Astrocyte (in vitro differentiated cells and primary cell): ENCODE measurements around the gene MPO. TPM values are rescaled to one million over a fixed set of nuclear protein-coding genes. Genes with fewer than 3 reads are reported as not detected.

Source experiments
- DNase-seq: peaks from one replicate; pipeline ENCODE4 v3.0.0-alpha.2; 2010; ENCODE audit warnings: low read depth
- FAIRE-seq: peaks from 2 replicates; lab custom pipeline; 2011; peaks lifted over from hg19 to GRCh38; lab: Jason Lieb, UNC
- H2AFZ ChIP-seq: 2 replicates; pipeline ENCODE4 v1.6.0; 2012; ENCODE audit warnings: low read depth, low read length, inconsistent platforms
- H3K27ac ChIP-seq: 2 replicates; pipeline ENCODE4 v1.5.1; 2011; ENCODE audit warnings: low read depth, low read length, inconsistent platforms
- H3K27me3 ChIP-seq: 2 replicates; pipeline ENCODE4 v1.6.0; 2011; ENCODE audit warnings: low read length, inconsistent platforms; ENCODE audit not compliant: insufficient read depth
- H3K36me3 ChIP-seq: 2 replicates; pipeline ENCODE4 v1.5.1; 2011; ENCODE audit warnings: low read length, inconsistent platforms; ENCODE audit not compliant: insufficient read depth
- H3K4me1 ChIP-seq: 2 replicates; pipeline ENCODE4 v1.5.1; 2011; ENCODE audit warnings: low read length, inconsistent platforms; ENCODE audit not compliant: insufficient read depth
- H3K4me2 ChIP-seq: 2 replicates; pipeline ENCODE4 v1.6.0; 2012; ENCODE audit warnings: low read length, inconsistent platforms
- H3K4me3 ChIP-seq: 2 replicates; pipeline ENCODE4 v1.5.1; 2011; ENCODE audit warnings: low read depth, mild to moderate bottlenecking, low read length, inconsistent platforms; ENCODE audit not compliant: insufficient read depth
- H3K79me2 ChIP-seq: 2 replicates; pipeline ENCODE4 v1.6.0; 2012; ENCODE audit warnings: mild to moderate bottlenecking, low read length, inconsistent platforms; ENCODE audit not compliant: insufficient read depth
- H3K9ac ChIP-seq: 2 replicates; pipeline ENCODE4 v1.6.0; 2012; ENCODE audit warnings: mild to moderate bottlenecking, low read length, inconsistent platforms
- H3K9me3 ChIP-seq: 2 replicates; pipeline ENCODE4 v1.5.1; 2012; ENCODE audit warnings: low read depth, mild to moderate bottlenecking, low read length, inconsistent platforms; ENCODE audit not compliant: insufficient read depth
- H4K20me1 ChIP-seq: 2 replicates; pipeline ENCODE4 v1.6.0; 2012; ENCODE audit warnings: low read length, inconsistent platforms; ENCODE audit not compliant: insufficient read depth
- H3K27ac Mint-ChIP-seq: one replicate; pipeline ENCODE4 v1.8.0; 2021; ENCODE audit warnings: mild to moderate bottlenecking, mixed read lengths; ENCODE audit not compliant: unreplicated experiment
- H3K27me3 Mint-ChIP-seq: one replicate; pipeline ENCODE4 v1.8.0; 2021; ENCODE audit warnings: low read depth, mixed read lengths; ENCODE audit not compliant: unreplicated experiment
- H3K36me3 Mint-ChIP-seq: one replicate; pipeline ENCODE4 v1.8.0; 2021; ENCODE audit warnings: low read depth, mixed read lengths; ENCODE audit not compliant: unreplicated experiment
- H3K4me1 Mint-ChIP-seq: one replicate; pipeline ENCODE4 v1.8.0; 2021; ENCODE audit warnings: low read depth, mixed read lengths; ENCODE audit not compliant: unreplicated experiment
- H3K4me3 Mint-ChIP-seq: one replicate; pipeline ENCODE4 v1.8.0; 2021; ENCODE audit warnings: mild to moderate bottlenecking, moderate library complexity, mixed read lengths; ENCODE audit not compliant: unreplicated experiment
- H3K9me3 Mint-ChIP-seq: one replicate; pipeline ENCODE4 v1.8.0; 2021; ENCODE audit warnings: mild to moderate bottlenecking, mixed read lengths; ENCODE audit not compliant: unreplicated experiment
- EZH2 ChIP-seq: IDR thresholded peaks from 2 replicates; pipeline ENCODE4 v1.6.1; 2012; ENCODE audit warnings: mild to moderate bottlenecking, low read length, inconsistent platforms; ENCODE audit not compliant: insufficient read depth
- total RNA-seq: library from RNA; stranded (reverse); gene quantifications from 2 replicates; pipeline ENCODE4 v1.2.1, GENCODE V29; 2021
- TF ChIP-seq, protein P1 (sequence below): IDR thresholded peaks from 2 replicates; pipeline ENCODE4 v1.5.1; 2011; ENCODE audit warnings: low read depth, mild to moderate bottlenecking, inconsistent platforms, low read length, moderate library complexity; ENCODE audit not compliant: insufficient read depth

Gene MPO
- total RNA-seq, 1 donor from 2014 or later: not detected

DNA sequence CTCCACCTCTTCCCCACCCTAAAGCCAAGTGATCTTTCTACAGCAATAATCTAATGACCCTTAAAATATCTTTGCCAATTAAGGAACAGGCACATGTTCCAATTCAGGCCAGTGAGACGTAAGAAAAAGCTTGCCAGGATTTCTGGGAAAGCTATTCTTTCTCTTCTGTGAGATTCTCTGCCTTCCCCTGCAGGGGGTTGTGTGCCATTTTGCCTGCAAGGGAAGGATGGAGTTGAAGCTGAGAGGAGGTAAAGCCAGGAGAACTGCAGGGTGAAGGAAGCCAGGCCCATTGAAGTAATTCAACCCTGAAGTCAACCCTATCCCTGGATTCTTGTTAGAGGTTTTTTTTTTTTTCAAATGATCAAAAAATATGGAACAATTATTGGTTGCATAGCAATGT is 51.4 kb downstream of the MPO start:
- H2AFZ ChIP-seq: no peak overlapping the region
- TF ChIP-seq EZH2: no peak
- TF ChIP-seq, protein P1, sequence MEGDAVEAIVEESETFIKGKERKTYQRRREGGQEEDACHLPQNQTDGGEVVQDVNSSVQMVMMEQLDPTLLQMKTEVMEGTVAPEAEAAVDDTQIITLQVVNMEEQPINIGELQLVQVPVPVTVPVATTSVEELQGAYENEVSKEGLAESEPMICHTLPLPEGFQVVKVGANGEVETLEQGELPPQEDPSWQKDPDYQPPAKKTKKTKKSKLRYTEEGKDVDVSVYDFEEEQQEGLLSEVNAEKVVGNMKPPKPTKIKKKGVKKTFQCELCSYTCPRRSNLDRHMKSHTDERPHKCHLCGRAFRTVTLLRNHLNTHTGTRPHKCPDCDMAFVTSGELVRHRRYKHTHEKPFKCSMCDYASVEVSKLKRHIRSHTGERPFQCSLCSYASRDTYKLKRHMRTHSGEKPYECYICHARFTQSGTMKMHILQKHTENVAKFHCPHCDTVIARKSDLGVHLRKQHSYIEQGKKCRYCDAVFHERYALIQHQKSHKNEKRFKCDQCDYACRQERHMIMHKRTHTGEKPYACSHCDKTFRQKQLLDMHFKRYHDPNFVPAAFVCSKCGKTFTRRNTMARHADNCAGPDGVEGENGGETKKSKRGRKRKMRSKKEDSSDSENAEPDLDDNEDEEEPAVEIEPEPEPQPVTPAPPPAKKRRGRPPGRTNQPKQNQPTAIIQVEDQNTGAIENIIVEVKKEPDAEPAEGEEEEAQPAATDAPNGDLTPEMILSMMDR: no peak
- DNase-seq (no peak), FAIRE-seq (no peak)
- no peak overlapping the region for H3K4me2 ChIP-seq
- H3K79me2 ChIP-seq: no peaks in the 10 kb centered on the region
- H3K36me3 Mint-ChIP-seq: no peaks in the 10 kb centered on the region
- H4K20me1 ChIP-seq: no peaks in the 10 kb centered on the region
- no peak overlapping the region for H3K4me3 ChIP-seq
- no peak overlapping the region for H3K9ac ChIP-seq
- H3K27me3 ChIP-seq: no peaks in the 10 kb centered on the region
- H3K27ac ChIP-seq: no peak overlapping the region
- H3K4me3 Mint-ChIP-seq: no peak overlapping the region
- peaks cover 14% of the 10 kb centered on the region for H3K4me1 ChIP-seq
- H3K9me3 Mint-ChIP-seq: no peaks in the 10 kb centered on the region
- H3K27me3 Mint-ChIP-seq: no peaks in the 10 kb centered on the region
- no peak overlapping the region for H3K27ac Mint-ChIP-seq
- peaks cover 23% of the 10 kb centered on the region for H3K4me1 Mint-ChIP-seq
- H3K9me3 ChIP-seq: no peaks in the 10 kb centered on the region
- H3K36me3 ChIP-seq: no peaks in the 10 kb centered on the region

DNA sequence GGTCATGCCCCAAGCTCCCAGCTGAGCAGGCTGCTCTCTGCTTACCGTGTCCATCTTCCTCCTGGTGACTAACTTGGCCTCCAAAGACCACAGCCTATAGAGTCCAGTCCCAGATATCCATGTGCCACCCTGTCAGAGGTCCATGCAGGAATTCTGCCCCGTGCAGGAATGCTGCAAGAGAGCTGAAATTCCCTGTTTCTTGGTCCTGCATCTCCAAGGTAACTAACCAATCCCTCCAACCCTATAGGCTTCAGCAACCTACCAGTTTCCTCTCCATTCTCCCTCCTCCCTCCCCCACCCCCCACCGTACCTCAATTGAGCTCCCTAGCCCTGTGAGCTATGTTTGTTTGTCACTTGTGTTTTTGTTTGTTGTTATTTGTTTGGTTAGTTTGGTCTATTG is 52.1 kb downstream of the MPO start:
- H3K4me3 Mint-ChIP-seq: no peak overlapping the region
- Histone ChIP-seq H3K36me3 (no peaks in the 10 kb centered on the region), H2AFZ (no peak overlapping the region), H4K20me1 (no peaks in the 10 kb centered on the region), H3K9me3 (no peaks in the 10 kb centered on the region), H3K27me3 (no peaks in the 10 kb centered on the region), H3K4me1 (peaks cover 19% of the 10 kb centered on the region), H3K9ac (no peak overlapping the region), H3K79me2 (no peaks in the 10 kb centered on the region), H3K27ac (no peak overlapping the region), H3K4me2 (no peak overlapping the region), H3K4me3 (no peak overlapping the region)
- no peaks in the 10 kb centered on the region for H3K9me3 Mint-ChIP-seq
- FAIRE-seq: no peak
- no peaks in the 10 kb centered on the region for H3K36me3 Mint-ChIP-seq
- H3K27ac Mint-ChIP-seq: no peak overlapping the region
- no peaks in the 10 kb centered on the region for H3K27me3 Mint-ChIP-seq
- no peak for TF ChIP-seq EZH2
- TF ChIP-seq, protein P1: no peak
- H3K4me1 Mint-ChIP-seq: peaks cover 27% of the 10 kb centered on the region
- no peak for DNase-seq

DNA sequence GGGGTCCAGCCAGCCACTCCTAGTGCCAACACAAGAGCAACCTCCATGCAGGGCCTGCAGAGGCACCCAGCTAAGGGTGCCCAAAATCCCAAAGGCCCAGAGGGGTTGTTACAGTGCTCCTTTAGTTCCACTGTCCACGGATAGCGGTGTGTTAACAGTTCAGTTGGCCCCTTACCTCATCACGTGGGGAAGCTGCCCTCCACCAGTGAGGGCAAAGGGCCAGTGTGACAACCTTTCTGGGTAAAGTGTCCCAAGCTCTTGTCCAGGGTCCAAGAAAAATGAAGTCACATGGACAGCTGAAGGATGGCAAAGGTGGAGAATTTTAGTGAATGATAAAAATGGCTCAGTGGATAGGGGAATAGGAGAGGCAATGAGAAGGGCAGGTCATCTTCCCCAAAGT is 53.0 kb downstream of the MPO start:
- no peak overlapping the region for H3K4me2 ChIP-seq
- no peaks in the 10 kb centered on the region for H3K9me3 ChIP-seq
- FAIRE-seq (no peak), DNase-seq (no peak)
- peaks cover 18% of the 10 kb centered on the region for H3K4me1 ChIP-seq
- TF ChIP-seq EZH2: no peak
- TF ChIP-seq, protein P1: no peak
- H3K27me3 ChIP-seq: no peaks in the 10 kb centered on the region
- H2AFZ ChIP-seq: no peak overlapping the region
- no peaks in the 10 kb centered on the region for H3K36me3 ChIP-seq
- no peaks in the 10 kb centered on the region for H3K27me3 Mint-ChIP-seq
- H3K79me2 ChIP-seq: no peaks in the 10 kb centered on the region
- no peak overlapping the region for H3K9ac ChIP-seq
- peaks cover 24% of the 10 kb centered on the region for H3K4me1 Mint-ChIP-seq
- no peak overlapping the region for H3K4me3 ChIP-seq
- no peak overlapping the region for H3K27ac Mint-ChIP-seq
- no peak overlapping the region for H3K27ac ChIP-seq
- H3K9me3 Mint-ChIP-seq: no peaks in the 10 kb centered on the region
- no peaks in the 10 kb centered on the region for H4K20me1 ChIP-seq
- H3K36me3 Mint-ChIP-seq: no peaks in the 10 kb centered on the region
- no peak overlapping the region for H3K4me3 Mint-ChIP-seq
